Measurements from ENCODE around the gene ZC3H7A. TPM values are rescaled to one million over a fixed set of nuclear protein-coding genes. Genes with fewer than 3 reads are reported as not detected.

Gene ZC3H7A
- total RNA-seq, 1 experiment from 2014 or later = 42.0 TPM

DNA sequence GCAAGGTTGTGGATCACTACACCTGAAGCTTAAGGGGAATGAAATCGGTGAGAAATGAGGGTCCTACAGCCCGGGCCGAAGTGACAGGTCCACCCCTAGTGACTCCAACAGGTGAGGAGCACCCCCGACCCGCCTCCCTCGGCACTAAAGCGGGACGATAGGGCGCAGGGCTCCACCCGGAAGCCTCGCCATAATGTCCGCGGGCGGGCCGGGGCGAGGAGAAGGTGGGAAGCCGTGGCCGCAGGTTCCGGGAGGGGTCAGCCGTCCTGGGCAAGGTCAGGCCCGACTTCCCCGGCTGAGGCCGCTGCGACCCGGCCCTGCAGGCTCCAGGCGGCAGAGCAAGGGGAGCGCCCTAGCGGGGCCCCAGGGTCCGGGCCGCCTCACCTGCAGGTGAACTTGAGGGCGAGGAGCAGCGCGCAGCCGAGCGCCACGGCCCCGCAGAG lies 54.9 kb downstream of the ZC3H7A start:
- Mint-ChIP-seq H3K36me3 (ENCODE audit: insufficient read depth, unreplicated experiment) (peaks cover 30% of the 10 kb centered on the region), H3K27me3 (ENCODE audit: insufficient read depth, unreplicated experiment) (no peaks in the 10 kb centered on the region), H3K4me1 (ENCODE audit: low read depth, unreplicated experiment) (peaks cover 14% of the 10 kb centered on the region), H3K27ac (ENCODE audit: unreplicated experiment) (peak overlapping the region; percentile 95), H3K9me3 (ENCODE audit: unreplicated experiment) (no peaks in the 10 kb centered on the region), H3K4me3 (ENCODE audit: unreplicated experiment) (peak overlapping the region; percentile 92)
- no peaks in the 10 kb centered on the region for H3K36me3 ChIP-seq (ENCODE audit: control insufficient read depth, insufficient read depth, low read length)
- intact Hi-C loops (cut with micrococcal nuclease; ENCODE audit: unreplicated experiment) = loop anchor here (5.0 kb wide), 2 partner anchors 55 to 110 kb away; partner anchors contain the start of genes RSL1D1 and ZC3H7A
- ChIA-PET POLR2A (interaction anchor here (1.0 to 4.1 kb wide), 6 partner anchors 9 to 106 kb away, joined by 3 to 34 read pairs (median 5); partner anchors contain the start of gene ZC3H7A), CTCF (interaction anchor here (0.6 to 2.4 kb wide), 2 partner anchors 18 to 55 kb away, joined by 3 to 10 read pairs; partner anchors contain the start of gene ZC3H7A)
- no TSS peak for BruUV-seq (replicated peaks)
- no peaks in the 10 kb centered on the region for H3K9me3 ChIP-seq
- peaks cover 43% of the 10 kb centered on the region for H3K4me1 ChIP-seq
- peak overlapping the region; percentile 84 for H3K4me3 ChIP-seq (ENCODE audit: low read depth, low read length)
- no peaks in the 10 kb centered on the region for H3K27me3 ChIP-seq (replicated peaks; ENCODE audit: control insufficient read depth, insufficient read depth, low read length)
- peak; percentile 51 to 65 for DNase-seq
- TF ChIP-seq, protein P1, sequence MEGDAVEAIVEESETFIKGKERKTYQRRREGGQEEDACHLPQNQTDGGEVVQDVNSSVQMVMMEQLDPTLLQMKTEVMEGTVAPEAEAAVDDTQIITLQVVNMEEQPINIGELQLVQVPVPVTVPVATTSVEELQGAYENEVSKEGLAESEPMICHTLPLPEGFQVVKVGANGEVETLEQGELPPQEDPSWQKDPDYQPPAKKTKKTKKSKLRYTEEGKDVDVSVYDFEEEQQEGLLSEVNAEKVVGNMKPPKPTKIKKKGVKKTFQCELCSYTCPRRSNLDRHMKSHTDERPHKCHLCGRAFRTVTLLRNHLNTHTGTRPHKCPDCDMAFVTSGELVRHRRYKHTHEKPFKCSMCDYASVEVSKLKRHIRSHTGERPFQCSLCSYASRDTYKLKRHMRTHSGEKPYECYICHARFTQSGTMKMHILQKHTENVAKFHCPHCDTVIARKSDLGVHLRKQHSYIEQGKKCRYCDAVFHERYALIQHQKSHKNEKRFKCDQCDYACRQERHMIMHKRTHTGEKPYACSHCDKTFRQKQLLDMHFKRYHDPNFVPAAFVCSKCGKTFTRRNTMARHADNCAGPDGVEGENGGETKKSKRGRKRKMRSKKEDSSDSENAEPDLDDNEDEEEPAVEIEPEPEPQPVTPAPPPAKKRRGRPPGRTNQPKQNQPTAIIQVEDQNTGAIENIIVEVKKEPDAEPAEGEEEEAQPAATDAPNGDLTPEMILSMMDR (IDR thresholded peaks at IDR 0.05; ENCODE audit: insufficient read depth in 1 of 2, low read depth in 1 of 2, low read length in 1 of 2, severe bottlenecking in 1 of 2, unreplicated experiment in 1 of 2) = no peak

DNA sequence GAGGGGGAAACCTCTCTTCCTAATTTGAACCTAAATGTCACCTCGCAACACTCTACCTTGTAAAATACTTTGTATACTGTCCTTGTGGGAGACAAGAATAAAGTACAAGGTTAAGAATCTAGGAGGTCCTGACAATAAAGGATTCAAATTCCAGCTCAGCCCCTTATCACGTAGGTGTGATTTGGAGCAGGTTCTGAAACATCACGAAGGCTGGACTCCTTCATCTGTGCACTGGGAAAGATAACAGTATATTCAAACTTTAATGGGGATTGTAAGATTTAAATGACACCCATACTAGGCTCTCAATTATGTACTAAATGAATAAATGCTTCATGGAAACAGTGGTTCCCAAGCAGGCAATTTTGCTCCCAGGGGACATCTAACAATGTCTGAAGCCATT lies 56.5 kb downstream of the ZC3H7A start:
- intact Hi-C loops (cut with micrococcal nuclease; ENCODE audit: unreplicated experiment) = loop anchor here (5.0 kb wide), 2 partner anchors 57 to 112 kb away; partner anchors contain the start of genes RSL1D1 and ZC3H7A

DNA sequence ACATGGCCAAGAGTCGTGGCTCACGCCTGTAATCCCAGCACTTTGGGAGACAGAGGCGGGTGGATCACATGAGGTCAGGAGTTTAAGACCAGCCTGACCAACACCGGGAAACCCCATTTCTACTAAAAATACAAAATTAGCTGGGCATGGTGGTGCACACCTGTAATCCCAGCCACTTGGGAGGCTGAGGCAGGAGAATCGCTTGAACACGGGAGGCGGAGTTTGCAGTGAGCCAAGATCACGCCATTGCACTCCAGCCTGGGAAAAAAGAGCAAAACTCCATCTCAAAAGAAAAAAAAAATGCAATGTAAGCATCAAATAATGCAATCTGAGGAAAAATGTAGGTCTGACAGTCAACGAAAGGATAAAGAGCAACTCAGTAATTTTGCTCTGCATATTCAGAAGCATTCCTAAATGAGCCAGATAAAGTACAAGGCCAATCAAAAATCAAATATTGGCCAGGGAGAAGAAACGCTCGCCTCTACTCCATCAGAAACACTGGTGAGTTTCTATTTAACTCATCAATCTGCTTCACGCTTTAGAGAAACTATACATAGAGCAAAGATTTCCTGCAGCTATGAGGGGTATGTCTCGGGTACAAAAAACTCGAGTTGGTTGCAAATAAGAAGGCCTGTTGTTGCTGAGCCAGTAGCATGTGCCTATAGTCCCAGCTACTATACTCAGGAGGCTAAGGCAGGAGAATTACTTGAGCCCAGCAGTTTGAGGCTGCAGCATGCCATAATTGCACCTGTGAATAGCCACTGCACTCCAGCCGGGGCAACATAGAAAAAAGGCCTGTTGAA lies 58.1 kb downstream of the ZC3H7A start:
- H3K9me3 ChIP-seq = no peaks in the 10 kb centered on the region
- no peak overlapping the region for H3K4me3 ChIP-seq (ENCODE audit: low read depth, low read length)
- TF ChIP-seq, protein P1 (IDR thresholded peaks at IDR 0.05; ENCODE audit: insufficient read depth in 1 of 2, low read depth in 1 of 2, low read length in 1 of 2, severe bottlenecking in 1 of 2, unreplicated experiment in 1 of 2) = no peak
- no peaks in the 10 kb centered on the region for H3K36me3 ChIP-seq (ENCODE audit: control insufficient read depth, insufficient read depth, low read length)
- no peak overlapping the region for H3K27ac Mint-ChIP-seq (ENCODE audit: unreplicated experiment)
- H3K4me3 Mint-ChIP-seq (ENCODE audit: unreplicated experiment) = no peak overlapping the region
- H3K4me1 ChIP-seq = peaks cover 46% of the 10 kb centered on the region
- peaks cover 35% of the 10 kb centered on the region for H3K4me1 Mint-ChIP-seq (ENCODE audit: low read depth, unreplicated experiment)
- intact Hi-C loops (cut with micrococcal nuclease; ENCODE audit: unreplicated experiment) = no loop called here
- DNase-seq = no peak
- BruUV-seq (replicated peaks) = no TSS peak
- ChIA-PET POLR2A (no interaction called here), CTCF (no interaction called here)
- no peaks in the 10 kb centered on the region for H3K27me3 ChIP-seq (replicated peaks; ENCODE audit: control insufficient read depth, insufficient read depth, low read length)
- H3K9me3 Mint-ChIP-seq (ENCODE audit: unreplicated experiment) = no peaks in the 10 kb centered on the region
- H3K27me3 Mint-ChIP-seq (ENCODE audit: insufficient read depth, unreplicated experiment) = no peaks in the 10 kb centered on the region
- H3K36me3 Mint-ChIP-seq (ENCODE audit: insufficient read depth, unreplicated experiment) = peaks cover 53% of the 10 kb centered on the region

More for the DNA sequence above, 56.5 kb downstream of the ZC3H7A start:
- Mint-ChIP-seq H3K4me1 (ENCODE audit: low read depth, unreplicated experiment) (peaks cover 27% of the 10 kb centered on the region), H3K27me3 (ENCODE audit: insufficient read depth, unreplicated experiment) (no peaks in the 10 kb centered on the region), H3K27ac (ENCODE audit: unreplicated experiment) (peak overlapping the region; percentile 95), H3K4me3 (ENCODE audit: unreplicated experiment) (peak overlapping the region; percentile 92), H3K36me3 (ENCODE audit: insufficient read depth, unreplicated experiment) (peaks cover 40% of the 10 kb centered on the region), H3K9me3 (ENCODE audit: unreplicated experiment) (no peaks in the 10 kb centered on the region)
- ChIA-PET POLR2A (no interaction called here), CTCF (no interaction called here)
- H3K9me3 ChIP-seq = no peaks in the 10 kb centered on the region
- H3K27me3 ChIP-seq (replicated peaks; ENCODE audit: control insufficient read depth, insufficient read depth, low read length) = no peaks in the 10 kb centered on the region
- H3K36me3 ChIP-seq (ENCODE audit: control insufficient read depth, insufficient read depth, low read length) = no peaks in the 10 kb centered on the region
- TF ChIP-seq, protein P1 (IDR thresholded peaks at IDR 0.05; ENCODE audit: insufficient read depth in 1 of 2, low read depth in 1 of 2, low read length in 1 of 2, severe bottlenecking in 1 of 2, unreplicated experiment in 1 of 2) = no peak
- no TSS peak for BruUV-seq (replicated peaks)
- no peak for DNase-seq
- H3K4me3 ChIP-seq (ENCODE audit: low read depth, low read length) = no peak overlapping the region
- peaks cover 48% of the 10 kb centered on the region for H3K4me1 ChIP-seq

Measured in Caco-2 (cell line).